ENCODE measurements around the gene ZNF688. TPM values are rescaled to one million over a fixed set of nuclear protein-coding genes. Genes with fewer than 3 reads are reported as not detected.

The ZNF688 gene
- total RNA-seq, 1 experiment from 2014 or later, result 3.6 TPM

DNA sequence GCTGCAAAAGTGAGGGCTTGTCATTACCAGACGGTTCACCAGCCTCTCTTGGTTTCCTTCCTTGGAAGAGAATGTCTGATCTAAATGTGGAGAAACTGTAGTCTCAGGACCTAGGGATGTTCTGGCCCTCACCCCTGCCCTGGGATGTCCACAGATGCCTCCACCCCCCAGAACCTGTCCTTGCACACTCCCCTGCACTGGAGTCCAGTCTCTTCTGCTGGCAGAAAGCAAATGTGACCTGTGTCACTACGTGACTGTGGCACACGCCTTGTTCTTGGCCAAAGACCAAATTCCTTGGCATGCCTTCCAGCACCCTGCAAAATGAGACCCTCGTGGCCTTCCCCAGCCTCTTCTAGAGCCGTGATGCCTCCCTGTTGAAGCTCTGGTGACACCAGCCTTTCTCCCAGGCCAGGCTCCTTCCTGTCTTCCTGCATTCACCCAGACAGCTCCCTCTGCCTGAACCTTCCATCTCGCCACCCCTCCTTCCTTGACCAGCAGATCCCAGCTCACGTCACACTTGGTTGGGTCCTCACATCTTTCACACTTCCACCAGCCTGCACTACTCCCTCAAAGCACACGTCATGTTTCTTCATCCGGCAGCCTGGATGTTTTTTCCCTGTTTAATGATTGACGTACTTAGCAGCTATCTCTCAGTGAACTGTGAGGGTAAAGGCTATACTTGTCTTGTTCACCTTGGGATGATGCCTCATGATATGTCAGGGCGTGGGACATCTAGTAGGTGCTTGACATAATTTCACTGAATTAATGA lies 49.5 kb downstream of the ZNF688 start:
- Histone ChIP-seq H3K79me2 (ENCODE audit: insufficient read depth, low read length) (peaks cover 12% of the 10 kb centered on the region), H3K27ac (ENCODE audit: low read depth, low read length) (no peak overlapping the region), H3K4me3 (replicated peaks in 1 of 2; ENCODE audit: low read depth in 1 of 2, low read length in 2 of 2) (no peak overlapping the region), H3K4me1 (ENCODE audit: control insufficient read depth in 1 of 2, insufficient read depth in 2 of 2, low read length in 2 of 2) (peaks cover 0 to 13% of the 10 kb centered on the region in 2 experiments; a peak in 1 of 4 replicates), H3K4me2 (ENCODE audit: low read length) (no peak overlapping the region), H2AFZ (ENCODE audit: low read depth, low read length, poor library complexity, severe bottlenecking) (no peak overlapping the region), H3K9ac (ENCODE audit: low read length) (no peak overlapping the region), H3K9me2 (ENCODE audit: insufficient read depth) (no peaks in the 10 kb centered on the region), H3K27me3 (ENCODE audit: insufficient read depth, low read length) (no peaks in the 10 kb centered on the region), H3K9me3 (ENCODE audit: control insufficient read depth in 1 of 2, insufficient read depth in 1 of 2, low read depth in 1 of 2, low read length in 2 of 2) (no peaks in the 10 kb centered on the region), H3K36me3 (ENCODE audit: control insufficient read depth in 1 of 2, insufficient read depth in 2 of 2, low read length in 2 of 2) (no peaks in the 10 kb centered on the region; a peak in 1 of 4 replicates), H4K20me1 (ENCODE audit: insufficient read depth) (no peaks in the 10 kb centered on the region)
- DNase-seq (ENCODE audit: low read depth, low spot score), result no peak
- ChIA-PET CTCF (no interaction called here), RAD21 (ENCODE audit: low non-redundant PET in 1 of 2, low total read pairs in 2 of 2, uncharacterized antibody in 2 of 2, unreplicated experiment in 2 of 2) (no interaction called here), POLR2A (interaction anchor here (1.3 kb wide), 1 partner anchor 13 kb away, joined by 3 read pairs; no protein-coding TSS in a partner anchor)
- TF ChIP-seq SIN3A (IDR thresholded peaks at IDR 0.05; ENCODE audit: low read depth), result no peak
- no peak for TF ChIP-seq ZNF274 (IDR thresholded peaks at IDR 0.05; ENCODE audit: low read depth, low read length)
- TF ChIP-seq ATF3 (IDR thresholded peaks at IDR 0.05), result no peak
- no peak for TF ChIP-seq POLR2A (IDR thresholded peaks at IDR 0.05; ENCODE audit: borderline replicate concordance, extremely low read depth, insufficient read depth, insufficient read length)
- TF ChIP-seq MAX (IDR thresholded peaks at IDR 0.05), result no peak
- no peak for TF ChIP-seq ZFX (IDR thresholded peaks at IDR 0.05)
- no peak for TF ChIP-seq JUND (IDR thresholded peaks at IDR 0.05)
- no peak for TF ChIP-seq EGR1 (IDR thresholded peaks at IDR 0.05; ENCODE audit: low read depth)
- TF ChIP-seq FOSL1 (IDR thresholded peaks at IDR 0.05; ENCODE audit: low read depth), result no peak
- no peak for TF ChIP-seq SP1 (IDR thresholded peaks at IDR 0.05; ENCODE audit: low read depth)
- no peak for TF ChIP-seq TCF7L2 (IDR thresholded peaks at IDR 0.05; ENCODE audit: borderline replicate concordance, extremely low read depth, insufficient read depth, insufficient read length)
- TF ChIP-seq, protein P1, sequence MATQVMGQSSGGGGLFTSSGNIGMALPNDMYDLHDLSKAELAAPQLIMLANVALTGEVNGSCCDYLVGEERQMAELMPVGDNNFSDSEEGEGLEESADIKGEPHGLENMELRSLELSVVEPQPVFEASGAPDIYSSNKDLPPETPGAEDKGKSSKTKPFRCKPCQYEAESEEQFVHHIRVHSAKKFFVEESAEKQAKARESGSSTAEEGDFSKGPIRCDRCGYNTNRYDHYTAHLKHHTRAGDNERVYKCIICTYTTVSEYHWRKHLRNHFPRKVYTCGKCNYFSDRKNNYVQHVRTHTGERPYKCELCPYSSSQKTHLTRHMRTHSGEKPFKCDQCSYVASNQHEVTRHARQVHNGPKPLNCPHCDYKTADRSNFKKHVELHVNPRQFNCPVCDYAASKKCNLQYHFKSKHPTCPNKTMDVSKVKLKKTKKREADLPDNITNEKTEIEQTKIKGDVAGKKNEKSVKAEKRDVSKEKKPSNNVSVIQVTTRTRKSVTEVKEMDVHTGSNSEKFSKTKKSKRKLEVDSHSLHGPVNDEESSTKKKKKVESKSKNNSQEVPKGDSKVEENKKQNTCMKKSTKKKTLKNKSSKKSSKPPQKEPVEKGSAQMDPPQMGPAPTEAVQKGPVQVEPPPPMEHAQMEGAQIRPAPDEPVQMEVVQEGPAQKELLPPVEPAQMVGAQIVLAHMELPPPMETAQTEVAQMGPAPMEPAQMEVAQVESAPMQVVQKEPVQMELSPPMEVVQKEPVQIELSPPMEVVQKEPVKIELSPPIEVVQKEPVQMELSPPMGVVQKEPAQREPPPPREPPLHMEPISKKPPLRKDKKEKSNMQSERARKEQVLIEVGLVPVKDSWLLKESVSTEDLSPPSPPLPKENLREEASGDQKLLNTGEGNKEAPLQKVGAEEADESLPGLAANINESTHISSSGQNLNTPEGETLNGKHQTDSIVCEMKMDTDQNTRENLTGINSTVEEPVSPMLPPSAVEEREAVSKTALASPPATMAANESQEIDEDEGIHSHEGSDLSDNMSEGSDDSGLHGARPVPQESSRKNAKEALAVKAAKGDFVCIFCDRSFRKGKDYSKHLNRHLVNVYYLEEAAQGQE (IDR thresholded peaks at IDR 0.05; ENCODE audit: low read depth), result no peak
- TF ChIP-seq EZH2phosphoT487 (IDR thresholded peaks at IDR 0.05; ENCODE audit: borderline replicate concordance), result no peak
- TF ChIP-seq YY1 (IDR thresholded peaks at IDR 0.05; ENCODE audit: extremely low read depth, insufficient replicate concordance, low read depth, low read length), result no peak
- TF ChIP-seq EZH2 (IDR thresholded peaks at IDR 0.05), result no peak
- intact Hi-C loops (cut with micrococcal nuclease), result no loop called here
- ATAC-seq, result no peak
- BruUV-seq (replicated peaks), result no TSS peak

Measured in HCT116 (cell line).